G401.6 (cell line): ENCODE results near the gene KIAA0319L.

Source experiments
- FAIRE-seq: peaks from 2 replicates; lab custom pipeline; 2012; peaks lifted over from hg19 to GRCh38; lab: Jason Lieb, UNC

KIAA0319L gene

GRCh38 chr1:35536556-35537162 is 20.5 kb downstream of the KIAA0319L start:
- FAIRE-seq = no peak

DNA sequence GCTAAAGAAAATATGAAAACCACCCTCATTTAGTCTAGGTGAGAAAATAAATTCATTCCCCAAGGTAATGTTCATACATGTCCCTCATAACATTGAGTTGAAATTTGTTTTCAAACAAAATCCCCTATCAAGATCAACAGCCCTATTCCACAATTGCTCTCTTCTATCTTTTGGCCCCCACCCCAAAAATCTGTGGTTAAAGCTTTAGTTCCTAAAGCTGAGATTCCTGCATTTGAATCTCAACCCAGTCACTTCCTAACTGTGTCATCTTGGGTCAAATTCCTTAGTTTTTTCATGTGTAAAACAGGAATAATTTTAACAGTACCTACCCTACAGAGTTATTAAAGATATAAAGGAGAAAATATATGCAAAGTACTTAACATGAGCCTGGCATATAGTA is 22.0 kb downstream of the KIAA0319L start:
- FAIRE-seq = no peak

DNA sequence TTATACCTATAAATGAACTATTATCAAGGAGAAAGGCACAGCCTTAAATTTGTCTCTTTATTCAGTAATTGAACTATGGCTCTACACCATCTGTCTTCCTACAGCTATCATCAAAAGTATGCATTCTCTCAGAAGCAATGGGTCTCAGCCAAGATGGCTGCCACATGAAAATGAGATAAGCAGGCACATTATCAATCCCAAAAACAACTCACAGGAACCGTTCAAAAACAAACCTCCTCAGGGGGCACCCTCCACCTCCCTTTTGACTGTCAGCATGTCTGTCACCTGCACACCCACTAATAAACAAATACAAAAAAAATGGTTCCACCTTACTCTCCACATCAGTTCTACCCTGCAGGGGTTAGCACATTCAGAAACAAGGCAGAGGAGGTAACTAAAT is 23.6 kb downstream of the KIAA0319L start:
- no peak for FAIRE-seq

DNA sequence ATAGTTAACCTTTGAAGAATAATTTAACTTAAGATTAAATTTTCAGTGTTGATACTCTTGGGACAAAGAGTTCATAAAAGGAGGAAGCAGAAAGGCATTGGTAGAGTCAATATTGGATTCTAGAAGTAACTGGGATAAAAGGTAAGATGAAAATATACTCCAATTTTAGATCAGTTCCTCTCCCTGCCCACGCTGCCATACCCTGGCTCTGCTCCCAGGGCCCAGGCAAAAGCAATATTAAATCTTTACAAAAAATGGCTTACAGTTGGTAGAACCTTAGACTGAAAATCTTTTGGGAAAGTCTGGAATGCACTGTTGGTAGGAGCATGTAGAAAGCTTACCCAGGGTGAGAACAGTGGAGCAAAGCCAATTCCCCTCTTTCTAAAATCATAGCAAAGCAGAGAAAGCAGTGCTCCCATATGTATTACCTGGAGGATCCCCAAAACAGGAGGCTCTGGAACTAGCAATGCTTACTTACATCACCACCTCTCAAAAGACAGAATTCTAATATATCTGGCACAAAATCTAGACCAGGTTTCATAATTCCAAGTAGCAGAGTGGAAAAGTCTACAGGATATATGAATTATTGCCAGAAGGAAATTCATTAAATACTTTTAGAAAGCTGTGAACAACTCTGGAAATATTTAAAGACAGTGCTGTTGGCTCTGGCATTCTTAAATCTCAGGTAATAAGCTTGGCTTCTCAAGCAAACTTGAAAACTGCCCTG is 24.5 kb downstream of the KIAA0319L start:
- no peak for FAIRE-seq

DNA sequence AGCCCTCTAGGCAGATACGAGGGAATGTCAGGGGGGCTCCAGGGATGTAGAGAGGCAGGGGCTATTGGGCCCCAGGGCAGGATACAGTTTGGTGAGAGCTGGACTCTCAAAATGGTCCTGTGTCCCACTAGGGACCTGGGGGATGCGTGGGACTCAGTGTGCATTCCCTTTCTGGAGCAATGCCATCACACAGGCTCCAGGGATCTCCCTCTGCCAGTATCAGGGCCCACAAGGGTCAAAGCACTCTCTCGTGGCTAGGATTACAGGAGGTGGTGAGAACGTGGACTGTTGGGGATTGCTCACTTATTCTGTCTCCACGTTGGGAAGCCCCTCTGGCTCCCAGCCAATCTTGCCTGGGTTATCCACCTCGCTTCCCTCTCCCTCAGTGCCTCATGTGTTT is 25.8 kb downstream of the KIAA0319L start:
- FAIRE-seq = no peak

DNA sequence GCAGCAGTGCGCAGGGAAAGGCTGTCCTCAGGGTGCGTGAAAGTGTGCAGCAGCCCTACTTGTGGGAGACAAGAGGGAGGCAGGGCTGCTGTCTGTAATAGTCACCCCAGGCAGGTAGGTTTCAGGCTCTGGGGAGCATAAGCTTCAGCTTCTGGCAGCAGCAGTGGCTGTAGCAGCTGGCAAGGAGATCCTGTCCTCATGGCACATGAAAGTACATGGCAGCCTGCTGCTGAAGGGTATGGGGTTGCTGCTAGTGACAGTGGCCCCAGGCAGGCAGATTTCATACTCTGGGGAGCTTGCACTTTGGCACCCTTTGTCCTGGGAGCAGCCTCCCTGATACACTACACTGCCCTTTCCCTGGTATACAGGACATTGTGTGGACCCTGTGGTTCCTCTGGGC is 26.3 kb downstream of the KIAA0319L start:
- FAIRE-seq = no peak

GRCh38 chr1:35530168-35530567 is 27.0 kb downstream of the KIAA0319L start:
- no peak for FAIRE-seq

DNA sequence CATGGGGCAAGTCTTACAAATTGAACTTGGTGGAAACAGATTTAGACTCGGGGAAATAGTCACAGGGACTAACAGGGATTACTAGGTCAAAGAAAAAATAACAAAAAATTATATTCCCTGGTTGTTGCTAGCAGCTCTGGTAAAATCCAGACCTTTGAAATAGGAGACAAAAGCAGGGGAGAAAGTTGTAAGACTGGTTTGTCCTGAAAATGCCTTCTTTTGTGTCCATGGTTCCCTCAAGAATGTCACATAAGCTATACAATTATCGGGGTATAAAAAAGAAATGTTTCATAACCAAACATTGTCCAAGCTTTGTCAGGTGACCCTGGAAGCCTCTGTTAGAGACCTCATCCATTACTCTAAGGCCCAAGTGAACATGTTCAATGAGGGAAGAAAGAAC is 33.1 kb downstream of the KIAA0319L start:
- FAIRE-seq = no peak

- no peak for FAIRE-seq
These were observed 37.8 kb downstream of the KIAA0319L start for GRCh38 chr1:35519432-35519831.

DNA sequence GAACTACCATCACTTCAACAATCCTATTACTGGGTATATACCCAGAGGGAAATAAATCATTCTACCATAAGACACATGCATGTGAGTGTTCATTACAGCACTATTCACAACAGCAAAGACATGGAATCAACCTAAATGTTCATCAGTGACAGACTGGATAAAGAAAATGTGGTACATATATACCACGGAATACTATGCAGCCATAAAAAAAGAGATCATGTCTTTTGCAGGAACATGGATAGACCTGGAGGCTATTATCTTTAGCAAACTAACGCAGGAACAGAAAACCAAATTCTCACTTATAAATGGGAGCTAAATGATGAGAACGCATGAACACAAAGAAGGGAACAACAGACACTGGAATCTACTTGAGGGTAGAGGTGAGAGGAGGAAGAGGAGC is 39.0 kb downstream of the KIAA0319L start:
- FAIRE-seq = no peak

GRCh38 chr1:35511305-35511704 is 45.9 kb downstream of the KIAA0319L start:
- FAIRE-seq = no peak

DNA sequence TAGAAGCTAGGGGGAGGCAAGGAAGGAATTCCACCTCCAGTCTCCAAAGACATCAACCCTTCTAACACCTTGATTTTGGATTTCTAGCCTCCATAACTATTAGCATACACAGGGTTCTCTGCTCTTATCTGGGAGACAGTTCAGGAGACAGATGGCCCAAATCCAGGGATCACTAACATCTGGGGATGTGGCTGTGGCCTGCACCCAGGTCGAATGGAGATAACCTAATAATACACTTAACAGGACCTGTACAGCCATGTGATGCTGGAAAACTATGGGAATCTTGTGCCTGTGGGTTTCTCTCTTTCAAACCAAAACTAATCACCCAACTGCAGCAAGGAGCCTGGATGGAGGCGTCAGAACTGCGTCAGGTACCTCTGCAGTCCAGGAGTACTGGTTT is 47.6 kb downstream of the KIAA0319L start:
- FAIRE-seq = no peak

GRCh38 chr1:35507947-35508346 is 49.3 kb downstream of the KIAA0319L start:
- FAIRE-seq = no peak

- no peak for FAIRE-seq
These were observed 50.0 kb downstream of the KIAA0319L start for GRCh38 chr1:35506960-35507912.

GRCh38 chr1:35505911-35506798 is 51.0 kb downstream of the KIAA0319L start:
- no peak for FAIRE-seq

- no peak for FAIRE-seq
These were observed 55.0 kb downstream of the KIAA0319L start for GRCh38 chr1:35502242-35502641.

- FAIRE-seq = no peak
These were observed 56.8 kb downstream of the KIAA0319L start for GRCh38 chr1:35500439-35500838.

DNA sequence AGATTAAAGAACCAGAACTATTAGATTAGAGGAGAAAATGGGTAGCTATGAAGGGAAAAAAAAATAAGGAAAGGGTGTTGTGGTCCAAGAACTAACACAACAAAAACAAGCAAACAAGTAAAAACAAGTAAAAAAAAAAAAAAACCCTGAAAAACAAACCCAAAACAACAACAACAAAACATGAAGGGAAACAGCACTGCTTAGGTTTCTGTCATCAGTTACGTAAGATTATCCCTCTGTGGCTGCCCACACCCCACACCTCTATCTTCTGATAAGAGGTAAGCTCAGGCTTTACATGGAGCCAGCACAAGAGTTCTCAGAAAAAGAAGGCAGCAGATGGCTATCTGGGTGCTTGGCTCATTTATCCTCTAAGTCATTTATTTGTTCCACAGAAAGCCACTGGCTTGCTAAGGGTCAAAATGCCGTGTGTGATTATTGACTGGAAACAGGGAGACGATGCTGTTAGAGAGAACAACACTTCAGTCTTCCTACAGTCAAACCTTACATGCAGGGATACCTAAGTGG is 57.5 kb downstream of the KIAA0319L start:
- FAIRE-seq = no peak

DNA sequence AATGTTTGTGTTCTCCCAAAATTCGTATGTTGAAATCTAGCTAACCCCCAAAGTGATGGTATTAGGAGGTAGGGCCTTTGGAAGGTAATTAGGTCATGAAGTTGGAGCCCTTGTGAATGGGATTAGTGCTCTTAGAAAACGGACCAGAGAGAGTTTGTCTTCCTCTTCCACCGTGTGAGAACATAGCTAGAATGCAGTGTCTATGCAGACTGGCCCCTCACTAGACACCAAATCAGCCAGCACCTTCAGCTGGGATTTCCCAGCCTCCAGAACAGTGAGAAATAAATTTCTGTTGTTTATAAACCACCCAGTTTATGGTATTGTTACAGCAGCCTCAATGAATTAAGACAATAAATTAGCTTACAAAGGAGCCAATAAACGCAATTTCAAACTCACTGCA is 58.0 kb downstream of the KIAA0319L start:
- FAIRE-seq = no peak

DNA sequence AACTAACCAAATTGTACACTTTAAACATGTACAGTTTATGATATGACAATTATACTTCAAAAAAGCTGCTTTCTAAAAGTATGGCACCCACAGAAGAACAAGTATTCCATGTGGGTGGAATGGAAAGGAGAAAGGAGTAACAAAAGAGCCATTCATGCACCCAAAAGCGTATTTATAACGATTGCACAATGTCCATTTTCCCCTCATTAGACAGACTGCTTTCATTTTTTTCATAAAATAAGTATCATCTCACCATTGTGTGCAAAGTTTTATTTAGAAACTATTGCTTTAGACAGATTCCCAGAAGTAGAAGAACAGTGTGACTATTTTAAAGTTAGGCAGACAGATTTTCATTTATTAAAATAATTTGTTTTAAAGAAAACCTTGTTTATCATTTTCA is 59.6 kb downstream of the KIAA0319L start:
- no peak for FAIRE-seq

DNA sequence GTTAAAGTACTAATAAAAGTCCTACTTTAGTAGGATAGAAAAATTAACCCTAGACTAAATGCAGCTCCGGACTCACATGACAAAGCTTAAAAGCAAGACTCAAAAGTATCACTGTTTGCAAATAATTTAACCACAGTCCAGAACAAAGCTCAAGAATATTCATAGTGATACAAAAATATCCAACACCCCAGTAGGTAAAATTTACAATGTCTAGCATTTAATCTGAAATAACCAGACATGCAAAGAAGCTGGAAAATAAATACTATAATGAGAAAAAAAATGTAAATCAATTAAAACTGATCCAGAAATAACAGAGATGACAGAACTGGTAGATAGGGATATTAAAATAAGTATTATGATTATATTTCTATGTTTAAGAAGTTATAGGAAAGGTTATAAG is 67.0 kb downstream of the KIAA0319L start:
- FAIRE-seq = peak; percentile 55

DNA sequence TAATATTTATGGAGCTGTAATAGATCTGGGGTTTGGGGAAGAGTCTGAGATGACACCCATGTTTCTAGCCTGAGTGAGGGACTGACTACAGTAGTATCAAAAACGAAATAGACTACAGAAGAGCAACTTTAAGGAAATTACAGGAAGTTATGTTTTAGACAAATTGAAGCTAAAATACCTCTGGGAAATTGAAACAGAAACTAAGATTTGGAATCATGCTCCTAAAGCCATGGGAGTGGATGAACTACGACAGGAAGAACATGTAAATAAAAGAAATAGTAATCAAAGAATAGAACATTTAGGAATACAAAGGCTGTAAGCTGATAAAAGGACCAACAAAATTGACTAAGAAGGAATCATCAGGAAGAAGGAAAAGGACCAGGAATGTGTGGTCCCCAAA is 68.9 kb downstream of the KIAA0319L start:
- no peak for FAIRE-seq
